Measurements from ENCODE around the gene DNAJC5. TPM values are rescaled to one million over a fixed set of nuclear protein-coding genes. Genes with fewer than 3 reads are reported as not detected.
"Not testable (repeated sequence)": the region's sequence is repeated elsewhere in the genome, so short reads cannot be mapped to it uniquely, and the experiment has no call there.

Gene DNAJC5
- total RNA-seq, 1 experiment from 2014 or later = 124 TPM

GRCh38 chr20:63958964-63959698 lies 64.2 kb downstream of the DNAJC5 start:
- H3K27me3 Mint-ChIP-seq (ENCODE audit: insufficient read depth, unreplicated experiment) = no peaks in the 10 kb centered on the region
- no peak overlapping the region for H3K4me3 ChIP-seq (ENCODE audit: low read depth, low read length)
- H3K27ac Mint-ChIP-seq (ENCODE audit: unreplicated experiment) = peak overlapping the region; percentile 94
- peaks cover 70% of the 10 kb centered on the region for H3K36me3 Mint-ChIP-seq (ENCODE audit: insufficient read depth, unreplicated experiment)
- CTCF ChIA-PET = interaction anchor here (0.6 kb wide), 1 partner anchor 15 kb away, joined by 3 read pairs; no protein-coding TSS in a partner anchor
- intact Hi-C loops (cut with micrococcal nuclease; ENCODE audit: unreplicated experiment) = loop anchor here (5.0 kb wide), 1 partner anchor 422 kb away; the partner anchor contains the start of gene PTK6
- peaks cover 34% of the 10 kb centered on the region for H3K4me1 Mint-ChIP-seq (ENCODE audit: low read depth, unreplicated experiment)
- H3K9me3 Mint-ChIP-seq (ENCODE audit: unreplicated experiment) = no peaks in the 10 kb centered on the region
- BruUV-seq (replicated peaks) = no TSS peak
- POLR2A ChIA-PET = interaction anchor here (0.6 kb wide), 1 partner anchor 28 kb away, joined by 3 read pairs; no protein-coding TSS in a partner anchor
- peaks cover 22% of the 10 kb centered on the region for H3K4me1 ChIP-seq
- DNase-seq = no peak
- peaks cover 3% of the 10 kb centered on the region; the same call in 1 of the 2 replicates for H3K9me3 ChIP-seq
- TF ChIP-seq, protein P1, sequence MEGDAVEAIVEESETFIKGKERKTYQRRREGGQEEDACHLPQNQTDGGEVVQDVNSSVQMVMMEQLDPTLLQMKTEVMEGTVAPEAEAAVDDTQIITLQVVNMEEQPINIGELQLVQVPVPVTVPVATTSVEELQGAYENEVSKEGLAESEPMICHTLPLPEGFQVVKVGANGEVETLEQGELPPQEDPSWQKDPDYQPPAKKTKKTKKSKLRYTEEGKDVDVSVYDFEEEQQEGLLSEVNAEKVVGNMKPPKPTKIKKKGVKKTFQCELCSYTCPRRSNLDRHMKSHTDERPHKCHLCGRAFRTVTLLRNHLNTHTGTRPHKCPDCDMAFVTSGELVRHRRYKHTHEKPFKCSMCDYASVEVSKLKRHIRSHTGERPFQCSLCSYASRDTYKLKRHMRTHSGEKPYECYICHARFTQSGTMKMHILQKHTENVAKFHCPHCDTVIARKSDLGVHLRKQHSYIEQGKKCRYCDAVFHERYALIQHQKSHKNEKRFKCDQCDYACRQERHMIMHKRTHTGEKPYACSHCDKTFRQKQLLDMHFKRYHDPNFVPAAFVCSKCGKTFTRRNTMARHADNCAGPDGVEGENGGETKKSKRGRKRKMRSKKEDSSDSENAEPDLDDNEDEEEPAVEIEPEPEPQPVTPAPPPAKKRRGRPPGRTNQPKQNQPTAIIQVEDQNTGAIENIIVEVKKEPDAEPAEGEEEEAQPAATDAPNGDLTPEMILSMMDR (IDR thresholded peaks at IDR 0.05; ENCODE audit: insufficient read depth in 1 of 2, low read depth in 1 of 2, low read length in 1 of 2, severe bottlenecking in 1 of 2, unreplicated experiment in 1 of 2) = no peak
- peaks cover 13% of the 10 kb centered on the region for H3K36me3 ChIP-seq (ENCODE audit: control insufficient read depth, insufficient read depth, low read length)
- no peaks in the 10 kb centered on the region for H3K27me3 ChIP-seq (replicated peaks; ENCODE audit: control insufficient read depth, insufficient read depth, low read length)
- H3K4me3 Mint-ChIP-seq (ENCODE audit: unreplicated experiment) = peak overlapping the region; percentile 89

GRCh38 chr20:63959699-63960075 lies 64.8 kb downstream of the DNAJC5 start:
- Histone ChIP-seq H3K27me3 (replicated peaks; ENCODE audit: control insufficient read depth, insufficient read depth, low read length) (no peaks in the 10 kb centered on the region), H3K4me1 (peaks cover 18% of the 10 kb centered on the region), H3K9me3 (peaks cover 8% of the 10 kb centered on the region; the same call in 1 of the 2 replicates), H3K36me3 (ENCODE audit: control insufficient read depth, insufficient read depth, low read length) (peaks cover 15% of the 10 kb centered on the region), H3K4me3 (ENCODE audit: low read depth, low read length) (no peak overlapping the region)
- CTCF ChIA-PET = interaction anchor here (0.5 kb wide), 1 partner anchor 421 kb away, joined by 4 read pairs; no protein-coding TSS in a partner anchor
- BruUV-seq (replicated peaks) = no TSS peak
- intact Hi-C loops (cut with micrococcal nuclease; ENCODE audit: unreplicated experiment) = loop anchor here (5.0 kb wide), 1 partner anchor 422 kb away; the partner anchor contains the start of gene PTK6
- Mint-ChIP-seq H3K4me3 (ENCODE audit: unreplicated experiment) (no peak overlapping the region), H3K9me3 (ENCODE audit: unreplicated experiment) (no peaks in the 10 kb centered on the region), H3K36me3 (ENCODE audit: insufficient read depth, unreplicated experiment) (peaks cover 70% of the 10 kb centered on the region), H3K27me3 (ENCODE audit: insufficient read depth, unreplicated experiment) (no peaks in the 10 kb centered on the region), H3K27ac (ENCODE audit: unreplicated experiment) (no peak overlapping the region), H3K4me1 (ENCODE audit: low read depth, unreplicated experiment) (peaks cover 28% of the 10 kb centered on the region)
- DNase-seq = no peak
- TF ChIP-seq, protein P1 (IDR thresholded peaks at IDR 0.05; ENCODE audit: insufficient read depth in 1 of 2, low read depth in 1 of 2, low read length in 1 of 2, severe bottlenecking in 1 of 2, unreplicated experiment in 1 of 2) = no peak
- POLR2A ChIA-PET = no interaction called here

GRCh38 chr20:63960654-63961621 lies 66.0 kb downstream of the DNAJC5 start:
- Histone ChIP-seq H3K4me1 (peaks cover 13% of the 10 kb centered on the region), H3K36me3 (ENCODE audit: control insufficient read depth, insufficient read depth, low read length) (peaks cover 14% of the 10 kb centered on the region)
- H3K4me3 Mint-ChIP-seq (ENCODE audit: unreplicated experiment); BruUV-seq (replicated peaks); H3K9me3 ChIP-seq; intact Hi-C loops (cut with micrococcal nuclease; ENCODE audit: unreplicated experiment); H3K27me3 Mint-ChIP-seq (ENCODE audit: insufficient read depth, unreplicated experiment); H3K27ac Mint-ChIP-seq (ENCODE audit: unreplicated experiment); DNase-seq; H3K9me3 Mint-ChIP-seq (ENCODE audit: unreplicated experiment); POLR2A ChIA-PET; H3K4me3 ChIP-seq (ENCODE audit: low read depth, low read length); H3K27me3 ChIP-seq (replicated peaks; ENCODE audit: control insufficient read depth, insufficient read depth, low read length): not testable (repeated sequence)
- CTCF ChIA-PET = interaction anchor here (0.6 to 0.7 kb wide), 2 partner anchors 83 to 555 kb away, joined by 6 read pairs; no protein-coding TSS in a partner anchor
- Mint-ChIP-seq H3K36me3 (ENCODE audit: insufficient read depth, unreplicated experiment) (peaks cover 60% of the 10 kb centered on the region), H3K4me1 (ENCODE audit: low read depth, unreplicated experiment) (peaks cover 22% of the 10 kb centered on the region)
